ENCODE measurements around the gene CCDC159.
"Not testable (repeated sequence)": the region's sequence is repeated elsewhere in the genome, so short reads cannot be mapped to it uniquely, and the experiment has no call there.

Gene CCDC159

DNA sequence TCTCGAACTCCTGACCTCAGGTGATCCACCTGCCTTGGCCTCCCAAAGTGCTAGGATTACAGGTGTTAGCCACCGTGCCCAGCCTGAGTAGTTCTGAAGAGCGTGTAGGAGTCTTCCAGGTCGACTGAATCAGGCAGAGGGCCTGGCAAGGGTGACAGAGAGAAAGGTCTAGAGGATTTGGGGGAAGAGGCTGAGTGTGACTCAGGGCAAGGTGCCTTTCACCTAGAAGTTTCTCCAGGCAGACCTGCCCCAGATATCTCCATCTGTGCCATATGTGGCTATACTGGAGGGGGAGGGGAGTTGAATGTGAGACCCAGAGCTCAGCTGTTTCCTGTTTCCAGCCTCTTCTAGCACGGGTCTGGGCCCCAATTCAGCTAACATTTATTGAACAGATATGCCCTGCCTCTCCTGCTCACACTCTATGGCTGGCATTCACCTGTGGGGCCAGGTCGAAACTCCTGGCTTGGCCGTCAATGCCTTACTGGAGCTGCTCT, 1.3 kb downstream of the CCDC159 start:
- CTCF ChIA-PET = interaction anchor here (1.1 to 2.1 kb wide), 2 partner anchors 29 to 34 kb away, joined by 3 to 8 read pairs; no protein-coding TSS in a partner anchor
- peak overlapping the region; percentile 88 for H3K4me3 Mint-ChIP-seq
- no peak for DNase-seq
- peaks cover 11% of the 10 kb centered on the region for H3K27me3 Mint-ChIP-seq
- peaks cover 11% of the 10 kb centered on the region for H3K9me3 Mint-ChIP-seq
- peak overlapping the region; percentile 39 for H3K27ac Mint-ChIP-seq
- peaks cover 1% of the 10 kb centered on the region for H3K36me3 Mint-ChIP-seq
- peaks cover 27% of the 10 kb centered on the region for H3K4me1 Mint-ChIP-seq

DNA sequence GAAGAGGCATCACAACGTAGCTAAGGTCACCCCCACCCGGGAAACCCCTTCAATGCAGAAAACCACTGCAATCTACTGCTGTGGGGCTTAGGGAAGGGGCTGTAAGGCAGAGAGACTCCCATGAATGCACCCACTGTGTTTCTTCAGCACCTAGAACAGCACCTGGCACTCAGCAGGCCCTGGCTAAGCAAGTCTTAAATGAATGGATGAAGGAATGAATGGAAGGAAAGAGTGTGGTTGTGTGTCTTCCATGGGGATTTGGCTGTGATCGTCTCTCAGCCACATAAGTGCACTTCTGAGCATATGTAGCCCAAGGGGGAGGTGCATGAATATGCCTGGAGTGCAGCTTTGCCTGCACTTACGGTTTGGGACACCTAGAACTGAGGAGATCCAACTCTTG, 2.9 kb downstream of the CCDC159 start:
- Mint-ChIP-seq H3K36me3 (peaks cover 1% of the 10 kb centered on the region), H3K27me3 (peaks cover 21% of the 10 kb centered on the region), H3K9me3 (peaks cover 11% of the 10 kb centered on the region), H3K4me3 (no peak overlapping the region), H3K27ac (no peak overlapping the region), H3K4me1 (peaks cover 27% of the 10 kb centered on the region)
- CTCF ChIA-PET = no interaction called here
- no peak for DNase-seq

DNA sequence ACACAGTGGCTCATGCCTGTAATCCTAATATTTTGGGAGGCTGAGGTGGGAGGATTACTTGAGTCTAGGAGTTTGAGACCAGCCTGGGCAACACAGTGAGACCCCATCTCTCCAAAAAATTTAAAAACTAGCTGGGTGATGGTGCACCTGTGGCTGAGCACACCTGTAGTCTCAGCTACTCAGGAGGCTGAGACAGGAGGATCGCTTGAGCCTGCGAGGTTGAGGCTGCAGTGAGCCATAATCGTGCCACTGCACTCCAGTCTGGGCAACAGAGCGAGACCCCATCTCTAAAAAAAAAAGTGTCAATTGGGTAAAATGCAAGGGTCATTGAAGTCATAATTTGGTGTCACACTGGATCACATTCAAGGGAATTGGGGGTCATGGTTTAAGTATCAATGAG, 7.8 kb downstream of the CCDC159 start:
- DNase-seq, CTCF ChIA-PET, H3K27ac Mint-ChIP-seq, H3K9me3 Mint-ChIP-seq, H3K4me3 Mint-ChIP-seq, H3K4me1 Mint-ChIP-seq, H3K36me3 Mint-ChIP-seq: not testable (repeated sequence)
- peaks cover 61% of the 10 kb centered on the region for H3K27me3 Mint-ChIP-seq

DNA sequence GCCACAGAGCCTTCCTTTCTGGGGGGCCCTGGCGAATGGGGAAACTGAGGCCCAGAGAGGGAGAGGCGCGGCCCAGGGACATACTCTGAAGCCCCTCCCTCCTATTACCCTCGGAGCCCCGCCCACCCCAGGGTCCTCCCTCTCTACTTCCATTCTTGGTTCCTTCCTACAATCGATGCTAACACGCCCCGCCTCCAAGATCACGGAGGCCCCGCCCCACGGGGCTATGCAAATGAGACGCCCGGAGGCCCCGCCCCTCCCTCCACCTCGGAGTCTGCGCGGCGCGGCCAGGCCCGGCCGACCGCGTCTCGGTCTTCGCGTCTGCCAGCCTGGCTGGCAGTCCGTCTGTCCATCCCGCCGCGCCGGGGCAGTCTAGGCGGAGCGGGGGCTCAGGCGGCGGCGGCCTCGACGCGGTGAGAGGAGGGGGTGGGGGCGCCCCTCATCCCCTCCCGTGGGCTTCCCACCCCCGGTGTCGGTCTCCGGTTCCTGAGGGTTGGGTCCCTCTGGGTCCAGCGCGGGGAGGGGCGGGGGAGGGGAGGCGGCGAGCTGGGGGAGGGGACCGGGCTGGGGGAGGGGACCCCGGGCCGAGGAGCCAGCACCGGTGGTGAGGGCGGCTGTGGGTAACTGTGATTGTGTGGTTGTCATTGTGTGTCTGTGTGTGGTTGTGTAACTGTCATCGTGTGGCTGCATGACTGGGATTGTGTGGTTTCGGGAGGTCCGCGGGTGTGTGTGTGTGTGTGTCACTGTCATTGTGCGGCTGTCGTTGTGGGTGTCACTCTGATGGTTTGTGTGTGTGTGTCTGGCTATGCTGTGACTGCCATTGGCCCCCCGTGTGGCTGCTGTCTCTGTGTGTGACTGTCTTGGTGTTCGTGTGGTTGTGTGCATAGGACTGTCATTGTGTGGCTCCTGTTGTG, 9.1 kb downstream of the CCDC159 start, which contains the start of gene PLPPR2:
Gene PLPPR2, plus strand, starts transcription at position 273 of the 914 bp plus-strand sequence. CDS start 2,242 bp downstream, outside the sequence.
- H3K27me3 Mint-ChIP-seq = peaks cover 63% of the 10 kb centered on the region
- CTCF ChIA-PET = no interaction called here
- H3K9me3 Mint-ChIP-seq = no peaks in the 10 kb centered on the region
- H3K27ac Mint-ChIP-seq = no peak within 1 kb of the TSS
- peak; percentile 90 for DNase-seq
- peaks cover 7% of the 10 kb centered on the region for H3K4me1 Mint-ChIP-seq
- H3K36me3 Mint-ChIP-seq = no peaks in the 10 kb centered on the region
- peak within 1 kb of the TSS; percentile 16 for H3K4me3 Mint-ChIP-seq

DNA sequence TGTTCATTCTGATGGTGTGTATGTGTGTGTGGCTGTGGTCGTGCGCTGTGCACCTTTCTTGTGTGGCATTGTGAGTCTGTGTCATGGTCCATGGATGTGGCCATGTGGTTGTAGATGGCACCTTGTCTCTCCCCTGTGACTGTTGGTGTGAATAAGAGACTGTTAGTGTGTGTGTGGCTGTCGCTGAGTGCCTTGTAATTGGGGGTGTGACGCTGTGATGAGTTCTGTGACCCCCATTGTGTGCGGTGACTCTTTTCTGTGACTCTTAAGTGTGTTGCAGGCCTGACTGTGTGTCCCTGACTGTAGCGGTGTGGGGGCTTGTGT, 9.7 kb downstream of the CCDC159 start:
- H3K4me1 Mint-ChIP-seq = peaks cover 7% of the 10 kb centered on the region
- no peak overlapping the region for H3K27ac Mint-ChIP-seq
- H3K36me3 Mint-ChIP-seq = no peaks in the 10 kb centered on the region
- H3K4me3 Mint-ChIP-seq = peak overlapping the region; percentile 16
- no peak for DNase-seq
- peaks cover 61% of the 10 kb centered on the region for H3K27me3 Mint-ChIP-seq
- no peaks in the 10 kb centered on the region for H3K9me3 Mint-ChIP-seq
- CTCF ChIA-PET = no interaction called here

DNA sequence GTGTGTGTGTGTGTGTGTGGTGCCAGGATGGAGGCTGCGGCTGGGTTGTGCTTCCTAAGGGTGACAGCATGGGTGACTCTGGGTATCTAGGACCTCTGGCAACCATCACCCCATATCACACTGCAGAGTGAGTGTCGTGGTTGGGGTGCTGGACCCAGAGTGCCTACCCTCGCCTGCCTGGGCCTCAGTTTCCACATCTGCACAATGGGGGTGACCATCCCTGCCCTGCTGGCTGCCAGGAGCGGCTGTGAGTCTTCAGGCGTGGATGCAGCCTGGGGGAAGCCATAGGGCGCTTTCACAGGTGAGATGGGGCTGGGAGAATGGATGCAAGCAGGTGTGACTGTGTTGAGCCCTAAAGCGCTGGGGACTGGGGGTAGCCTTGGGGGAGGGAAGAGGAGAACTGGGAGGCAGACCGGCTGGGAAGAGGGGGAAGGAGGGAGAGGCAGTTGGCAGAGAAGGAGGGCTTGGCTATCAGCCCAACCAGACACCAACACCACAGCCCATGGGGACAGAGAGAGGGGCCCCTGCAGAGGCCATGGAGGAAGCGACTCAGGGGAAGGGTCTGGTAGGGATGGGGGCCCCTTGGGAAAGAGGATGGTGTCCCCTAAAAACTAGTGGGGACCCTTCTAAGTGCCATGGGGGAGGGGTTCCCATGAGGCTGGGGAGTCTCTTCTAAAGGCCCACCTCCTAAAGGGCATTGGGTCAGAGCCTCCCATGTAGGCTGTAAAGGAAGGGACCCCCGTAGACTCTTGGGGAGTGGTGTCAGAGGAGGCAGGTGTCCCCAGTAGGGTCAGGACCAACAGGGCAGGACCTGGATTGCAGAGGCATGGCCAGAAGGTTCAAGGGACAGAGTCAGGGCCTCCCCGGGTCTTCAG, 10.6 kb downstream of the CCDC159 start:
- Mint-ChIP-seq H3K4me1 (peaks cover 7% of the 10 kb centered on the region), H3K4me3 (no peak overlapping the region), H3K27ac (no peak overlapping the region), H3K36me3 (no peaks in the 10 kb centered on the region), H3K27me3 (peaks cover 54% of the 10 kb centered on the region), H3K9me3 (no peaks in the 10 kb centered on the region)
- DNase-seq = no peak
- CTCF ChIA-PET = no interaction called here

DNA sequence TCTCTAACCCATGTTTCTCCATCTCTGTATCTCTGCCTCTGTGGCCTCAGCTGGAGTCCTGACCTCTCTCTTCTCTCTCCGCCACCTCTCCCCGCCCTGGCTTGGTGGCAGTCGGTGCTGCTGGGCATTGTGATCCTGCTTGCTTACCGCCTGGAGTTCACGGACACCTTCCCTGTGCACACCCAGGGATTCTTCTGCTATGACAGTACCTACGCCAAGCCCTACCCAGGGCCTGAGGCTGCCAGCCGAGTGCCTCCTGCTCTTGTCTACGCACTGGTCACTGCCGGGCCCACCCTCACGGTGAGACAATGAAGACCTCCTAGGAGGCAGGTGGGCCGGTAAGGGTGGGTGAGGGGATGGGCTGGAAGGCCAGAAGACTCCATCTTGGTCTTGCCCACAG, 13.1 kb downstream of the CCDC159 start:
- Mint-ChIP-seq H3K27ac (no peak overlapping the region), H3K4me1 (peaks cover 6% of the 10 kb centered on the region), H3K36me3 (no peaks in the 10 kb centered on the region), H3K27me3 (peaks cover 41% of the 10 kb centered on the region), H3K9me3 (no peaks in the 10 kb centered on the region), H3K4me3 (no peak overlapping the region)
- no peak for DNase-seq
- CTCF ChIA-PET = no interaction called here

DNA sequence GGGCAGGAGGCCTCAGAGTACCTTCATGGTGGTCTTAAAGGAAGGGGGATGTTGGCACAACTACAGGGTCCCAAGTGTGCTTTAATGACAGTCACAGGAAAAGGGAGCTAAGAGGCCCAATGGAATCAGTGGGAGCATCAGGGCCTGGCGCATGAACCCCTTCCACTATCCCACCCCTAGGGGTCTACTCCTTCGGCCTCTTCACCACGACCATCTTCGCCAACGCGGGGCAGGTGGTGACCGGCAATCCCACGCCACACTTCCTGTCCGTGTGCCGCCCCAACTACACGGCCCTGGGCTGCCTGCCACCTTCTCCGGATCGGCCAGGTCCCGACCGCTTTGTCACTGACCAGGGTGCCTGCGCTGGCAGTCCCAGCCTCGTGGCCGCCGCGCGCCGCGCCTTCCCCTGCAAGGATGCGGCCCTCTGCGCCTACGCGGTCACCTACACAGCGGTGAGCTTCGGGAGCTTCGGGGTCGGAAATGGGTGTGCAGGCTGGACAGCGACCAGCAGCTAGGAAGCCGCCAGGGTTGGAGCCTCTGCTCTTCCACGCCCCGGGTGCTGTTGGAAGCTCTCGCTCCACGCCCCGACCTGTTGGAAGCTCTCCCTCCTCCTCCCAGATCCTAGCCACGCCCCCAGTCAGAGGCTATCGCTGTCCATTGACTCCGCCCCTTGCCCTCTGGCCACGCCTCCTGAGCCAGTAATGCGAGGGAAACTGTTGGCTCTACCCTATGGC, 14.9 kb downstream of the CCDC159 start:
- Mint-ChIP-seq H3K4me3 (no peak overlapping the region), H3K27ac (no peak overlapping the region), H3K4me1 (no peaks in the 10 kb centered on the region), H3K27me3 (peaks cover 24% of the 10 kb centered on the region), H3K9me3 (no peaks in the 10 kb centered on the region), H3K36me3 (no peaks in the 10 kb centered on the region)
- no peak for DNase-seq
- CTCF ChIA-PET = no interaction called here

DNA sequence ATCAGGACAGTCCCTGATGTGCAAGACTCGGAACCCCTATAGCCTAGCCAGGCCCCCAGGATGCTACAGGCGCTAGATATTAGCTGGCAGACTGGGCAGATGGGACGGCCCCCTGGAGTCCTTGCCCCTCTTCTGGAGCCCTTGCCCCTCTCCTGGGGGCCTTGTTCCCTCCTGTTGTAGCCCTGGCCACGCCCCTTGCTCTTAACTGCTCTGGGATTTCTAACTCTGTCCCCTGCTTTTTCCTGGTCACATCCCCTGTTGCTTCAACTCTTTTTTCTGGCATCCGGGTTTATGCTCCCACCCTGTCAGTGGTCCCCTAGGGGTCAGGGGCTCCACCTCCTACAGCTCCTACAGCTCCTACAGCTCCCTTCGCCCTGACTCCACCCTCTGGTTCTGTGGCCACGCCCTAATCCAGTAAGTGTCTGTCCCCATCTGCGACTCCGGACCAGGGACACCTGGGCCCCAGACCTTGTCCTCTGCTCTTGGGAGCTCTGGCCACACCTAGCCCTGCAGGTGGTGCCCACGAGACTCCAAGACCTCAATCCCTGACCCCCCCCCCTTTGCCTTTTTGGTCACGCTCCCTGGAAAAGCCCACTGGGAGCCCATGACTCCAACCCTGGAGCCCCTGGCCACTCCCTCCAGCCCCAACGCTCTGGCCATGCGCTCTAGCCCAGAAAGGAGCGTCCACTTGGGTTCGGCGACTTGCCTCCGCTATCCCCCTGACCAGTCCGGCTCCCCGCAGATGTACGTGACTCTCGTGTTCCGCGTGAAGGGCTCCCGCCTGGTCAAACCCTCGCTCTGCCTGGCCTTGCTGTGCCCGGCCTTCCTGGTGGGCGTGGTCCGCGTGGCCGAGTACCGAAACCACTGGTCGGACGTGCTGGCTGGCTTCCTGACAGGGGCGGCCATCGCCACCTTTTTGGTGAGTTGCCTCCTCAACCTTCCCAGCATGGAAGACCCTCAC, 15.7 kb downstream of the CCDC159 start:
- H3K4me3 Mint-ChIP-seq = no peak overlapping the region
- no peaks in the 10 kb centered on the region for H3K4me1 Mint-ChIP-seq
- H3K27me3 Mint-ChIP-seq = peaks cover 15% of the 10 kb centered on the region
- no peak for DNase-seq
- H3K9me3 Mint-ChIP-seq = no peaks in the 10 kb centered on the region
- no peaks in the 10 kb centered on the region for H3K36me3 Mint-ChIP-seq
- CTCF ChIA-PET = no interaction called here
- H3K27ac Mint-ChIP-seq = no peak overlapping the region

DNA sequence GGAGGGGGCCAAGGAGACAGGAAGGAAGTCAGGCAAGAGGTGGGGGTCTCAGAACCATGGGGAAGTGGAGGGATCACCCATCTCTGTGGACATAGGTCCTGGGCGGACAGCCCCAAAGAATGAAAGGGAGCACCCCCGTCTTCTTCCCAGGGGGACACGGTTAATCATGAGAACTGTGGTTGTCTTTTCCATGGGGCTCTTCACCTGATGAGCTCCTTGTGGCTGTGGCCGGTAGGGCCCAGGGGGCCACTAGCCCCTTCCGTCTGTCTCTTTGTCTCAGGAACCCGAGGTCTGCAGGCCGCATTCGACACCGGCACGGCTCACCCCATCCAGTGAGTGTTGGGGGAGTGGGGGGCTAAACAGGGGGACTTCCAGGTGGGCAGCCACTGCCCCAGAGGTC, 17.6 kb downstream of the CCDC159 start:
- Mint-ChIP-seq H3K27me3 (peaks cover 6% of the 10 kb centered on the region), H3K36me3 (no peaks in the 10 kb centered on the region), H3K9me3 (no peaks in the 10 kb centered on the region), H3K4me1 (no peaks in the 10 kb centered on the region), H3K27ac (no peak overlapping the region), H3K4me3 (no peak overlapping the region)
- CTCF ChIA-PET = no interaction called here
- no peak for DNase-seq

DNA sequence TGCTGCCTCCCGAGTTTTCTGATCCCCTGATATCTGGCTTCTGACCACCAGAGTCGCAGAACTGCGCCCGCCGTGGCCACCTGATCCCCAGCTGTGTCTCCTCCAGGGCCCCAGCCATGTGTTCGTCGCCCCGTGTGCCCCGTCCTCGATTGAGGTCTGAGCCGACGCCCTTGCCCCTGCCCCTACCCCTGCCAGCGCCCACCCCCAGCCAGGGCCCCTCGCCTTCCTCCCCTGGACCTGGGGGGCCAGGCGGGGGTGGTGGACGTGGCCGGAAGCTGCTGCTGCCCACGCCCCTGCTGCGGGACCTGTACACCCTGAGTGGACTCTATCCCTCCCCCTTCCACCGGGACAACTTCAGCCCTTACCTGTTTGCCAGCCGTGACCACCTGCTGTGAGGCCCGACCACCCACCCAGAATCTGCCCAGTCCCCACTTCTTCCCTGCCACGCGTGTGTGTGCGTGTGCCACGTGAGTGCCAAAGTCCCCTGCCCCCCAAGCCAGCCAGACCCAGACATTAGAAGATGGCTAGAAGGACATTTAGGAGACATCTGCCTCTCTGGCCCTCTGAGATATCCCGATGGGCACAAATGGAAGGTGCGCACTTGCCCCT, 18.1 kb downstream of the CCDC159 start:
- H3K36me3 Mint-ChIP-seq = peaks cover 2% of the 10 kb centered on the region
- no peak overlapping the region for H3K4me3 Mint-ChIP-seq
- H3K27ac Mint-ChIP-seq = peak overlapping the region; percentile 29
- no peaks in the 10 kb centered on the region for H3K4me1 Mint-ChIP-seq
- CTCF ChIA-PET = no interaction called here
- no peaks in the 10 kb centered on the region for H3K9me3 Mint-ChIP-seq
- DNase-seq = no peak
- peaks cover under 1% of the 10 kb centered on the region for H3K27me3 Mint-ChIP-seq

DNA sequence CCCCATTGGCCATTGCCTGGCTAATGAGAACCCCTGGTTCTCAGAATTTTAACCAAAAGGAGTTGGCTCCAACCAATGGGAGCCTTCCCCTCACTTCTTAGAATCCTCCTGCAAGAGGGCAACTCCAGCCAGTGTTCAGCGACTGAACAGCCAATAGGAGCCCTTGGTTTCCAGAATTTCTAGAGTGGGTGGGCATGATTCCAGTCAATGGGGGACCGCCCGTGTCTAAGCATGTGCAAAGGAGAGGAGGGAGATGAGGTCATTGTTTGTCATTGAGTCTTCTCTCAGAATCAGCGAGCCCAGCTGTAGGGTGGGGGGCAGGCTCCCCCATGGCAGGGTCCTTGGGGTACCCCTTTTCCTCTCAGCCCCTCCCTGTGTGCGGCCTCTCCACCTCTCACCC, 18.6 kb downstream of the CCDC159 start:
- H3K36me3 Mint-ChIP-seq = peaks cover 2% of the 10 kb centered on the region
- H3K27me3 Mint-ChIP-seq = no peaks in the 10 kb centered on the region
- H3K4me3 Mint-ChIP-seq = no peak overlapping the region
- CTCF ChIA-PET = no interaction called here
- H3K27ac Mint-ChIP-seq = no peak overlapping the region
- DNase-seq = no peak
- H3K9me3 Mint-ChIP-seq = no peaks in the 10 kb centered on the region
- H3K4me1 Mint-ChIP-seq = no peaks in the 10 kb centered on the region

DNA sequence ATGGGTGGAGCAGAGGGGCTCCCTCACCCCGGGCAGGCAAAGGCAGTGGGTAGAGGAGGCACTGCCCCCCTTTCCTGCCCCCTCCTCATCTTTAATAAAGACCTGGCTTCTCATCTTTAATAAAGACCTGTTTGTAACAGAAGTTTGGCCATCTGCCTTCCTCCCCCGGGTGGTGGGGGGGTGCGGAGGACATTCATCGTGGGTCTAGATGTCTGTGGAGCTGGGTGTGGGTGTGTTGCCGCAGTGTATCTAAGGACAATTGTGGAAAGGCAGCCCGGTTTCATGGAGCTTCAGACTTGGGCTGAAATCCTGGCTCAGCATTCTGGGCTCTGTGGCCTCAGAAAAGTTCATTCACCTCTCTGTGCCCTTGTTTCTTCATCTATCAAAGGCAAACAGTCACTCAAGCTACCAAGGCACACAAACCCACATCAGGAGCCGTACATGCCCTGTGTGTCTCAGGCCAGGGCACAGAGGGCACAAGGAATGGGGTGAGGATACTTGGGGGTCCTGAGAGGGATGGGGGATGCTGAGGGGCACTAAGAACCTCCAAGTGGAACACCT, 19.3 kb downstream of the CCDC159 start:
- H3K27me3 Mint-ChIP-seq = no peaks in the 10 kb centered on the region
- CTCF ChIA-PET = no interaction called here
- H3K27ac Mint-ChIP-seq = no peak overlapping the region
- no peaks in the 10 kb centered on the region for H3K9me3 Mint-ChIP-seq
- H3K4me3 Mint-ChIP-seq = no peak overlapping the region
- H3K4me1 Mint-ChIP-seq = no peaks in the 10 kb centered on the region
- H3K36me3 Mint-ChIP-seq = peaks cover 3% of the 10 kb centered on the region
- DNase-seq = no peak
